PFSK-1 (cell line): ENCODE measurements around the gene SLC22A16.

Experiments
- FOXP2 ChIP-seq: optimal IDR thresholded peaks from 2 replicates; pipeline ENCODE3; 2011; ENCODE audit warnings: borderline replicate concordance, control low read depth, inconsistent platforms; ENCODE audit not compliant: insufficient read depth; ENCODE audit errors: extremely low read length, extremely low read depth
- POLR2AphosphoS5 ChIP-seq: IDR thresholded peaks from 2 replicates; pipeline ENCODE4 v1.6.1; 2012; ENCODE audit warnings: low read depth, mild to moderate bottlenecking, control low read depth, low read length, moderate library complexity
- REST ChIP-seq, 2 experiments: IDR thresholded peaks; 2 replicates each; pipeline versions ENCODE4 v1.6.1 to v1.8.0; 2011 to 2012; ENCODE audit warnings: low read depth in 2 of 2, low read length in 2 of 2, control low read depth in 1 of 2, inconsistent platforms in 1 of 2, mild to moderate bottlenecking in 1 of 2, moderate library complexity in 1 of 2; ENCODE audit not compliant: insufficient read depth in 1 of 2
- SIN3A ChIP-seq: IDR thresholded peaks from 2 replicates; pipeline ENCODE4 v1.6.1; 2012; ENCODE audit warnings: mild to moderate bottlenecking, low read length, moderate library complexity, borderline replicate concordance; ENCODE audit not compliant: insufficient read depth
- TAF1 ChIP-seq: IDR thresholded peaks from 2 replicates; pipeline ENCODE4 v1.6.1; 2012; ENCODE audit warnings: low read length, control low read depth, borderline replicate concordance; ENCODE audit not compliant: insufficient read depth

SLC22A16 gene

GRCh38 chr6:110471726-110472365 lies 4.6 kb downstream of the SLC22A16 start:
- TF ChIP-seq REST (IDR thresholded peaks at IDR 0.05; ENCODE audit: insufficient read depth in 1 of 2, low read depth in 2 of 2, low read length in 2 of 2) (no peak), TAF1 (no peak), POLR2AphosphoS5 (no peak), FOXP2 (no peak)

- TF ChIP-seq TAF1 (no peak), REST (IDR thresholded peaks at IDR 0.05; ENCODE audit: insufficient read depth in 1 of 2, low read depth in 2 of 2, low read length in 2 of 2) (no peak), POLR2AphosphoS5 (no peak), FOXP2 (no peak), SIN3A (no peak)
These were observed 7.7 kb downstream of the SLC22A16 start for GRCh38 chr6:110468731-110469130.

GRCh38 chr6:110467566-110468140 lies 8.8 kb downstream of the SLC22A16 start:
- TF ChIP-seq FOXP2 = no peak
- TF ChIP-seq SIN3A = no peak
- no peak for TF ChIP-seq TAF1
- TF ChIP-seq POLR2AphosphoS5 = no peak
- TF ChIP-seq REST (IDR thresholded peaks at IDR 0.05; ENCODE audit: insufficient read depth in 1 of 2, low read depth in 2 of 2, low read length in 2 of 2) = no peak

GRCh38 chr6:110462884-110463481 lies 13.4 kb downstream of the SLC22A16 start:
- no peak for TF ChIP-seq SIN3A
- TF ChIP-seq REST (IDR thresholded peaks at IDR 0.05; ENCODE audit: insufficient read depth in 1 of 2, low read depth in 2 of 2, low read length in 2 of 2) = no peak
- no peak for TF ChIP-seq TAF1
- TF ChIP-seq POLR2AphosphoS5 = no peak
- no peak for TF ChIP-seq FOXP2
